ENCODE data around the gene RTL5.

Gene RTL5

GRCh38 chrX:72128881-72129280 lies 2.8 kb downstream of the RTL5 start:
- peak; percentile 30 for DNase-seq

- no peak for DNase-seq
These were observed 3.4 kb downstream of the RTL5 start for GRCh38 chrX:72128183-72128834.

- no peak for DNase-seq
These were observed 4.4 kb downstream of the RTL5 start for GRCh38 chrX:72127332-72127731.

GRCh38 chrX:72126539-72127140 lies 5.1 kb downstream of the RTL5 start:
- DNase-seq, result peak; percentile 89

- no peak for DNase-seq
These were observed 5.7 kb downstream of the RTL5 start for GRCh38 chrX:72126048-72126415.

- DNase-seq, result no peak
These were observed 6.2 kb downstream of the RTL5 start for GRCh38 chrX:72125331-72126047.

GRCh38 chrX:72124540-72125201 lies 7.0 kb downstream of the RTL5 start:
- DNase-seq, result no peak

- no peak for DNase-seq
These were observed 8.1 kb downstream of the RTL5 start for GRCh38 chrX:72123471-72124185.

- DNase-seq, result no peak
These were observed 8.9 kb downstream of the RTL5 start for GRCh38 chrX:72122621-72123337.

GRCh38 chrX:72121383-72121782 lies 10.3 kb downstream of the RTL5 start:
- DNase-seq, result peak; percentile 51

GRCh38 chrX:72120837-72121236 lies 10.9 kb downstream of the RTL5 start:
- no peak for DNase-seq

GRCh38 chrX:72117636-72118210 lies 14.0 kb downstream of the RTL5 start:
- DNase-seq, result no peak

GRCh38 chrX:72115380-72115779 lies 16.3 kb downstream of the RTL5 start:
- no peak for DNase-seq

GRCh38 chrX:72114807-72115206 lies 16.9 kb downstream of the RTL5 start:
- no peak for DNase-seq

- no peak for DNase-seq
These were observed 17.4 kb downstream of the RTL5 start for GRCh38 chrX:72114306-72114705.

GRCh38 chrX:72113461-72113860 lies 18.3 kb downstream of the RTL5 start:
- DNase-seq, result no peak

- no peak for DNase-seq
These were observed 20.6 kb downstream of the RTL5 start for GRCh38 chrX:72110876-72111708.

- no peak for DNase-seq
These were observed 21.5 kb downstream of the RTL5 start for GRCh38 chrX:72110051-72110875.

GRCh38 chrX:72108666-72109065 lies 23.0 kb downstream of the RTL5 start:
- no peak for DNase-seq

Data from activated CD4-positive, alpha-beta T cell treated with anti-CD3 and anti-CD28 coated beads, Interleukin-2, Interleukin-6, amounts not matched to agents 100 ng/mL and 50 ng/mL, durations not matched to agents 16 hours and 8 hours (primary cell).